Endothelial cell (in vitro differentiated cells): ENCODE results near the gene POU2F2. TPM values are rescaled to one million over a fixed set of nuclear protein-coding genes. Genes with fewer than 3 reads are reported as not detected.

Experiments used
- DNase-seq: peaks from one replicate; pipeline ENCODE4 v3.0.0; 2021; ENCODE audit warnings: low spot score
- H3K27ac Mint-ChIP-seq: one replicate; pipeline ENCODE4 v1.8.0; 2021; ENCODE audit warnings: mixed read lengths, inconsistent platforms; ENCODE audit not compliant: unreplicated experiment
- H3K27me3 Mint-ChIP-seq: one replicate; pipeline ENCODE4 v1.8.0; 2021; ENCODE audit warnings: mild to moderate bottlenecking, moderate library complexity, mixed read lengths, inconsistent platforms; ENCODE audit not compliant: unreplicated experiment
- H3K36me3 Mint-ChIP-seq: one replicate; pipeline ENCODE4 v1.8.0; 2021; ENCODE audit warnings: mild to moderate bottlenecking, low read depth, mixed read lengths, inconsistent platforms; ENCODE audit not compliant: unreplicated experiment
- H3K4me1 Mint-ChIP-seq: one replicate; pipeline ENCODE4 v1.8.0; 2021; ENCODE audit warnings: mild to moderate bottlenecking, mixed read lengths, inconsistent platforms; ENCODE audit not compliant: unreplicated experiment
- H3K4me3 Mint-ChIP-seq: one replicate; pipeline ENCODE4 v1.8.0; 2021; ENCODE audit warnings: mild to moderate bottlenecking, mixed read lengths, inconsistent platforms; ENCODE audit not compliant: unreplicated experiment
- H3K9me3 Mint-ChIP-seq: one replicate; pipeline ENCODE4 v1.8.0; 2021; ENCODE audit warnings: mixed read lengths, inconsistent platforms; ENCODE audit not compliant: unreplicated experiment
- CTCF ChIP-seq: fragments of 200-600 bp; sonication (generic); IDR thresholded peaks from one replicate; pipeline ENCODE4 v1.5.0; 2021; ENCODE audit warnings: antibody characterized with exemption; ENCODE audit not compliant: unreplicated experiment
- total RNA-seq: library from RNA; stranded (reverse); fragmentation: NEBNext Ultra II Directional; extraction: Animal tissue kit (Norgen Biotek cat#: 25700); gene quantifications from one replicate; pipeline ENCODE4 v1.2.1, GENCODE V29; 2021; ENCODE audit not compliant: unreplicated experiment

POU2F2 gene
- total RNA-seq, 1 donor from 2014 or later, result 5.7 TPM

- Mint-ChIP-seq H3K9me3 (no peaks in the 10 kb centered on the region), H3K27ac (no peak overlapping the region), H3K4me1 (peaks cover 10% of the 10 kb centered on the region), H3K27me3 (peaks cover 6% of the 10 kb centered on the region), H3K36me3 (no peaks in the 10 kb centered on the region), H3K4me3 (no peak overlapping the region)
- DNase-seq, result no peak
- TF ChIP-seq CTCF, result no peak
Observed at GRCh38 chr19:42089772-42090171, 42.5 kb downstream of the POU2F2 start.

GRCh38 chr19:42089191-42089750 is 43.0 kb downstream of the POU2F2 start:
- H3K27ac Mint-ChIP-seq, result no peak overlapping the region
- TF ChIP-seq CTCF, result no peak
- peaks cover 10% of the 10 kb centered on the region for H3K4me1 Mint-ChIP-seq
- no peak for DNase-seq
- no peaks in the 10 kb centered on the region for H3K9me3 Mint-ChIP-seq
- H3K36me3 Mint-ChIP-seq, result no peaks in the 10 kb centered on the region
- H3K4me3 Mint-ChIP-seq, result no peak overlapping the region
- H3K27me3 Mint-ChIP-seq, result peaks cover 4% of the 10 kb centered on the region

GRCh38 chr19:42088471-42089190 is 43.6 kb downstream of the POU2F2 start:
- Mint-ChIP-seq H3K27ac (no peak overlapping the region), H3K27me3 (no peaks in the 10 kb centered on the region), H3K9me3 (no peaks in the 10 kb centered on the region), H3K36me3 (no peaks in the 10 kb centered on the region), H3K4me3 (peak overlapping the region; percentile 25), H3K4me1 (peaks cover 10% of the 10 kb centered on the region)
- DNase-seq, result no peak
- TF ChIP-seq CTCF, result no peak

GRCh38 chr19:42086770-42087550 is 45.3 kb downstream of the POU2F2 start:
- Mint-ChIP-seq H3K4me1 (peaks cover 10% of the 10 kb centered on the region), H3K9me3 (no peaks in the 10 kb centered on the region), H3K36me3 (peaks cover under 1% of the 10 kb centered on the region), H3K27me3 (no peaks in the 10 kb centered on the region), H3K4me3 (no peak overlapping the region), H3K27ac (no peak overlapping the region)
- TF ChIP-seq CTCF, result no peak
- no peak for DNase-seq
